K562 (cell line): ENCODE measurements around the gene CD24. TPM values are rescaled to one million over a fixed set of nuclear protein-coding genes. Genes with fewer than 3 reads are reported as not detected.

Experiments used
- ATAC-seq: fragments of 200-7000 bp; cut with Tn5 transposase; 3 replicates; pipeline ENCODE4 v1.9.1; 2020; ENCODE audit warnings: moderate library complexity
- BruUV-seq: library from RNA; stranded (reverse); fragments of 400-500 nt; replicated peaks from 2 replicates; lab custom pipeline; 2021; lab: Mats Ljungman, UMichigan
- CTCF ChIA-PET: fragments of 300-600 bp; formaldehyde crosslinking; extraction: SDS; loops from one replicate; lab custom pipeline; 2021; ENCODE audit warnings: low intra/inter-chr PET ratio; lab: Yijun Ruan, JAX
- POLR2A ChIA-PET: fragments of 300-600, 350-650 bp; sonication (Branson Sonifier 250); formaldehyde crosslinking; extraction: SDS; loops from one replicate; lab custom pipeline; 2021; ENCODE audit warnings: antibody characterized with exemption, inconsistent platforms; lab: Yijun Ruan, JAX
- DNase-seq, 4 experiments: peaks; one replicate each; pipeline versions ENCODE4 v3.0.0 to v3.0.0-alpha.2; 2011 to 2018; ENCODE audit warnings: low spot score in 3 of 4, mixed read lengths in 3 of 4; ENCODE audit errors: extremely low read depth in 1 of 4
- FAIRE-seq: peaks from 2 replicates; lab custom pipeline; 2011; peaks lifted over from hg19 to GRCh38; lab: Jason Lieb, UNC
- H2AFZ ChIP-seq: 2 replicates; pipeline ENCODE4 v1.6.0; 2011; ENCODE audit warnings: low read depth, low read length, control low read depth, inconsistent platforms
- H3K27ac ChIP-seq: fragments of 200-600 bp; 3 replicates; pipeline ENCODE4 v1.8.0; 2011; ENCODE audit warnings: low read depth, mild to moderate bottlenecking, control low read depth, inconsistent platforms, low read length, moderate library complexity, mixed read lengths; ENCODE audit errors: extremely low read depth
- H3K27me3 ChIP-seq, 2 experiments: fragments of 300-600 bp in 1 of 2; 2 replicates in 1 of 2; 3 replicates in 1 of 2; pipeline versions ENCODE4 v1.6.0 to v1.8.0; 2011; ENCODE audit warnings: inconsistent platforms in 2 of 2, low read length in 2 of 2, mild to moderate bottlenecking in 1 of 2, mixed read lengths in 1 of 2, moderate library complexity in 1 of 2; ENCODE audit not compliant: control insufficient read depth in 2 of 2, insufficient read depth in 2 of 2
- H3K36me3 ChIP-seq: fragments of 300-600 bp; 3 replicates; pipeline ENCODE4 v1.8.0; 2011; ENCODE audit warnings: mild to moderate bottlenecking, low read length, inconsistent platforms; ENCODE audit not compliant: control insufficient read depth, insufficient read depth
- H3K4me1 ChIP-seq, 2 experiments: fragments of 200-600 bp in 1 of 2; replicated peaks in 1 of 2; 2 replicates in 1 of 2; 3 replicates in 1 of 2; pipeline versions ENCODE4 v1.5.1 to v1.8.0; 2011; ENCODE audit warnings: inconsistent platforms in 2 of 2, low read length in 2 of 2, mild to moderate bottlenecking in 1 of 2, mixed read lengths in 1 of 2, moderate library complexity in 1 of 2; ENCODE audit not compliant: control insufficient read depth in 2 of 2, insufficient read depth in 2 of 2
- H3K4me2 ChIP-seq: 2 replicates; pipeline ENCODE4 v1.6.1; 2011; ENCODE audit warnings: low read length, control low read depth, inconsistent platforms, mixed read lengths; ENCODE audit not compliant: insufficient read depth
- H3K4me3 ChIP-seq: fragments of 200-600 bp; sonication (generic), shearing (Covaris generic); 2 replicates; pipeline ENCODE4 v1.5.1; 2016; ENCODE audit warnings: control low read depth, inconsistent platforms
- H3K79me2 ChIP-seq: fragments of 200-600 bp; 3 replicates; pipeline ENCODE4 v1.8.0; 2011; ENCODE audit warnings: low read length, inconsistent platforms; ENCODE audit not compliant: control insufficient read depth, insufficient read depth
- H3K9ac ChIP-seq, 2 experiments: 2 replicates each; pipeline versions ENCODE4 v1.6.0 to v1.6.1; 2011; ENCODE audit warnings: low read depth in 2 of 2, low read length in 2 of 2, control low read depth in 1 of 2, inconsistent platforms in 1 of 2, mild to moderate bottlenecking in 1 of 2, mixed read lengths in 1 of 2; ENCODE audit not compliant: insufficient read depth in 1 of 2
- H3K9me1 ChIP-seq: one replicate; pipeline ENCODE4 v1.6.0; 2011; ENCODE audit warnings: inconsistent platforms, mild to moderate bottlenecking, low read length, moderate library complexity; ENCODE audit not compliant: control insufficient read depth, insufficient read depth
- H3K9me3 ChIP-seq: replicated peaks from 2 replicates; pipeline ENCODE4 v1.5.1; 2011; ENCODE audit warnings: low read depth, low read length, inconsistent platforms; ENCODE audit not compliant: control insufficient read depth, insufficient read depth
- H4K20me1 ChIP-seq: replicated peaks from 2 replicates; pipeline ENCODE4 v1.6.1; 2011; ENCODE audit warnings: low read length, inconsistent platforms, mixed read lengths; ENCODE audit not compliant: control insufficient read depth, insufficient read depth
- IFI16 ChIP-seq: fragments of 250-450 bp; sonication (Bioruptor Pico); IDR thresholded peaks from 2 replicates; pipeline ENCODE4 v2.1.2; 2022; ENCODE audit warnings: mild to moderate bottlenecking, inconsistent platforms
- PHB2 ChIP-seq: fragments of 450-650 bp; IDR thresholded peaks from 2 replicates; pipeline ENCODE4 v1.6.1; 2017; ENCODE audit warnings: low read depth
- YY1 ChIP-seq, 3 experiments: IDR thresholded peaks; 2 replicates each; pipeline ENCODE4 v1.6.1; 2011; ENCODE audit warnings: low read length in 2 of 3, mild to moderate bottlenecking in 2 of 3, moderate library complexity in 2 of 3, borderline replicate concordance in 1 of 3, control low read depth in 1 of 3, low read depth in 1 of 3; ENCODE audit not compliant: insufficient read depth in 3 of 3, insufficient replicate concordance in 2 of 3, control insufficient read depth in 1 of 3, insufficient read length in 1 of 3; ENCODE audit errors: extremely low read depth in 1 of 3
- ZKSCAN8 ChIP-seq: fragments of 200-800 bp; sonication (Bioruptor generic); IDR thresholded peaks from 2 replicates; pipeline ENCODE4 v1.6.1; 2016; ENCODE audit warnings: missing genetic modification characterization, missing compliant biosample characterization
- WGBS: fragments of 100-300 bp; shearing (Covaris generic); methylation state at CpG from one replicate; pipeline ENCODE4 v1.1.6; 2016; ENCODE audit warnings: low coverage, mixed read lengths; ENCODE audit not compliant: insufficient coverage; ENCODE audit errors: missing lambda C conversion rate; 5-methylcytosine and 5-hydroxymethylcytosine counted together
- in situ Hi-C: fragments of 300-500 bp; cut with MboI; formaldehyde crosslinking; loops from 4 replicates; pipeline ENCODE4 v1.15.0; 2018; ENCODE audit warnings: inconsistent platforms, mixed read lengths
- intact Hi-C: fragments of 100-400 bp; cut with micrococcal nuclease; formaldehyde crosslinking; loops from 2 replicates; pipeline ENCODE4 v1.14.2; 2022
- polyA plus RNA-seq, 8 experiments: library from polyadenylated mRNA; depleted of rRNA in 4 of 8; stranded (reverse) in 5 of 8; unstranded in 3 of 8; fragments of >200 nt; fragmentation: Nextera tagmentation in 2 of 8; fragmentation: Illumina TruSeq in 1 of 8; extraction: Ambion mirVana in 2 of 8; extraction: Trizol in 1 of 8; gene quantifications; 2 replicates each; pipeline versions ENCODE4 v1.2.1 to v1.2.3, GENCODE V29; 2011 to 2014; ENCODE audit warnings: inconsistent platforms in 1 of 8, missing spikeins in 1 of 8
- total RNA-seq, 7 experiments: library from RNA; depleted of rRNA in 6 of 7; stranded (reverse); fragments of >200 nt in 6 of 7; fragmentation: Illumina TruSeq in 2 of 7; extraction: Trizol in 2 of 7; gene quantifications; 2 replicates each; pipeline versions ENCODE4 v1.2.1 to v1.2.3, GENCODE V29; 2011 to 2021; ENCODE audit warnings: low replicate concordance in 1 of 7

The CD24 gene
- total and polyA plus RNA-seq, 9 of the 15 experiments (the other 6 are each of a cell fraction or from before 2014, with no cell fraction given): 8.8 to 155 (median 27.1) TPM

DNA sequence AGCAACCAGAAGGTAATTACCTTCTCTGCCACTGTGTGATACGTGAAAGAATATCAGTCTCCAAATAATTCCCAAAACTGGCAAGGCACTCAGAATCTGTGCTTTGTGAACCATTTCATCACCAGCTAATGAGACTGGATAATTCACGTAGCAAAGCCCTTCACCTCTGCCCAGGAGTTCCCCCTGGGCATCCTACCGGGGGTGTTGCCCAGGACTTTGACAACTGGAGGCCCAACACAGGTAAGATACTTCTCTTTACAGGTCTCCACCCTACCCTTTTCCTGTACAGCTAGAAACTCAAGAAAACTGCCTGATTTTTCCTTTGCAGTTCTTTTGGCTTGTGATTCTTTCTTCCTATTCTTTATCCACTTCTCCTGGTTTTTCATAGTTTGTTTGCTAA is 2.7 kb upstream of the CD24 start:
- no peaks in the 10 kb centered on the region for H3K9me1 ChIP-seq
- POLR2A ChIA-PET: no interaction called here
- no peaks in the 10 kb centered on the region for H4K20me1 ChIP-seq
- no peak overlapping the region for H3K4me2 ChIP-seq
- ATAC-seq: no peak
- H2AFZ ChIP-seq: no peak overlapping the region
- CTCF ChIA-PET: interaction anchor here (0.7 to 1.1 kb wide), 2 partner anchors 366 to 532 kb away, joined by 4 to 5 read pairs; no protein-coding TSS in a partner anchor
- intact Hi-C loops (loop anchor here (5.0 to 10.0 kb wide), 4 partner anchors 155 to 350 kb away; partner anchors contain the start of genes QRSL1 and RTN4IP1), in situ Hi-C loops (loop anchor here (25.0 kb wide), 1 partner anchor 415 kb away; no protein-coding TSS in a partner anchor)
- DNase-seq: no peak
- peaks cover 0 to 25% of the 10 kb centered on the region in 2 experiments; a peak in 2 of 5 replicates for H3K4me1 ChIP-seq
- H3K79me2 ChIP-seq: no peaks in the 10 kb centered on the region; the same call in 2 of the 3 replicates
- H3K27me3 ChIP-seq: no peaks in the 10 kb centered on the region
- no TSS peak for BruUV-seq
- H3K9ac ChIP-seq: no peak overlapping the region
- H3K4me3 ChIP-seq: no peak overlapping the region
- no peaks in the 10 kb centered on the region for H3K36me3 ChIP-seq
- no peaks in the 10 kb centered on the region for H3K9me3 ChIP-seq
- TF ChIP-seq IFI16 (CRISPR knock-in tag): no peak
- TF ChIP-seq YY1 (IDR thresholded peaks at IDR 0.05; ENCODE audit: borderline replicate concordance in 1 of 3, control insufficient read depth in 1 of 3, extremely low read depth in 1 of 3, insufficient read depth in 3 of 3, insufficient read length in 1 of 3, insufficient replicate concordance in 2 of 3, low read depth in 1 of 3, low read length in 2 of 3): no peak
- no peak for TF ChIP-seq PHB2
- TF ChIP-seq ZKSCAN8 (CRISPR knock-in tag): no peak
- no peak overlapping the region for H3K27ac ChIP-seq
- FAIRE-seq: no peak
- 34% methylated on average over 3 of the region's 3 CpGs for whole genome bisulfite sequencing
